ENCODE data around the gene CPB1.

CPB1 gene

DNA sequence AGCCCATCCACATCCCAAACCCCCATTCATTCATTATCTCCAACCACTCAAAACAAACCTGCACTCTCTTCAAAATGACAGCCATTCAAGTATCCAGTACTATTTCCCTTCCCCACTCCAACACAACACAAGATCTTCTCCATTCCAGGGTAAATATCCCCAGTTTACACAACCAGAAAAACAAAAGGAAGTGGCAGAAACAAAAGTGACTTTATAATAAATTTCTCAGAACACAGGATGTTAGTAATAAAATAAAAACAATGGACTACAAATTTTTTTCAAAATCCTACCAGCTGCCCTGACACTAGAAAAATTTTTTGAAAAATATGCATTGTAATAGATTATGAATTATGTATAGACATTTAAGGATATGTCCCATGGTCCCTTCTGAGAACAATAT, 51.6 kb downstream of the CPB1 start:
- Mint-ChIP-seq H3K36me3 (ENCODE audit: low read depth) (no peaks in the 10 kb centered on the region), H3K27me3 (no peaks in the 10 kb centered on the region), H3K4me3 (no peak overlapping the region), H3K9me3 (no peaks in the 10 kb centered on the region), H3K27ac (no peak overlapping the region), H3K4me1 (ENCODE audit: low read depth) (no peaks in the 10 kb centered on the region)
- intact Hi-C loops (cut with micrococcal nuclease) = no loop called here

DNA sequence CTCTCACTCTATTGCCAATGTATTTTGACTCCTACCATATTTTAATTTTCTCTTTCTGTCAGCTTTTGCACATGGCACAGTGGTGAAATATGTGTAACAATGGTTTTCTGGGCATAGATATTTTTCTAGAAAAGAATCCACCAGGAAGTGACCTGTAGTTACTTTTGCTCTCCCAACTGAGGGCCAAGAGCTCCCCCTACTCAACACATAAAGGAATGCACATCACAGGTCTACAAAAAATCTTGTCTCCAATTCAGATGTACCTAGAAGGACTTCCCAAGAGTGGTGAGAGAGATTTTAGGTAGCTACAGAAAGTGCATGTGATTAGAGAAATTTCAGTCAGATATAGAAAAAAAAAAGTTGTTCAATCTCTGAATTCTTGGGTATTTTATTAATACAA, 53.1 kb downstream of the CPB1 start:
- Mint-ChIP-seq H3K36me3 (ENCODE audit: low read depth) (no peaks in the 10 kb centered on the region), H3K9me3 (no peaks in the 10 kb centered on the region), H3K4me1 (ENCODE audit: low read depth) (no peaks in the 10 kb centered on the region), H3K27me3 (no peaks in the 10 kb centered on the region), H3K27ac (no peak overlapping the region), H3K4me3 (no peak overlapping the region)
- intact Hi-C loops (cut with micrococcal nuclease) = loop anchor here (1.0 kb wide), 1 partner anchor 153 kb away; no protein-coding TSS in a partner anchor

DNA sequence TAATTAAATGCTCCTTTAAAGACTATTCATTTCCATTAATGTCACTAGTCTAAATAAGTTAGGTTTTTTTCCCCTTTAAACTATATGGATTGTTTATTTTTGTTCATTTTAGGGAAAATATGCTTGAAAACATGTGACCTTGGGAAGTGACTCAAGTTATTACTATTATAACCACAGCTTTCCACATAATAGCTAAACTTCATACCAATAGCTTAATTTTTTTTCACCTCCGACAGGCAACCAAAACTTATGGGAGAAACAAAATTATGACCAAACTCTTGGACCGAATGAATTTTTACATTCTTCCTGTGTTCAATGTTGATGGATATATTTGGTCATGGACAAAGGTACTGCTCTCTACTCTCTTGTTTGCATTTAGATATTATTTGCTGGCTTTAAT, 53.7 kb downstream of the CPB1 start:
- H3K4me3 Mint-ChIP-seq = no peak overlapping the region
- H3K27me3 Mint-ChIP-seq = no peaks in the 10 kb centered on the region
- H3K9me3 Mint-ChIP-seq = no peaks in the 10 kb centered on the region
- intact Hi-C loops (cut with micrococcal nuclease) = no loop called here
- H3K4me1 Mint-ChIP-seq (ENCODE audit: low read depth) = no peaks in the 10 kb centered on the region
- no peak overlapping the region for H3K27ac Mint-ChIP-seq
- H3K36me3 Mint-ChIP-seq (ENCODE audit: low read depth) = no peaks in the 10 kb centered on the region

DNA sequence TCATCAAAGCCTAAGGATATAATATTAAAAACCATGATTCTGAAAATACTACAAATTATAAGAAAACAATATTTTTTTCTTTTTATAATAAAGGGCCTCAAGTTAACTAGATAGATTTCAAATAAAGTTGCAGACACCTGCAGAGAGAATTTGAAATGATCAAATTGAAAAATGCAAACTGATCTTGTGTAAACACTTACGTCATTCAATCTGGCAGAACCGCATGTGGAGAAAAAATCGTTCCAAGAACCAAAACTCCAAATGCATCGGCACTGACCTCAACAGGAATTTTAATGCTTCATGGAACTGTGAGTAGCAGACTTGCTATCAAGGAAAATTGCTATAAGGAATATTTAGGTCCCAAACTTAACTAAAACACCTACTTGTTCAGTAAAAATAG, 54.7 kb downstream of the CPB1 start:
- Mint-ChIP-seq H3K4me1 (ENCODE audit: low read depth) (no peaks in the 10 kb centered on the region), H3K4me3 (no peak overlapping the region), H3K36me3 (ENCODE audit: low read depth) (no peaks in the 10 kb centered on the region), H3K27ac (no peak overlapping the region), H3K27me3 (no peaks in the 10 kb centered on the region), H3K9me3 (no peaks in the 10 kb centered on the region)
- intact Hi-C loops (cut with micrococcal nuclease) = no loop called here

DNA sequence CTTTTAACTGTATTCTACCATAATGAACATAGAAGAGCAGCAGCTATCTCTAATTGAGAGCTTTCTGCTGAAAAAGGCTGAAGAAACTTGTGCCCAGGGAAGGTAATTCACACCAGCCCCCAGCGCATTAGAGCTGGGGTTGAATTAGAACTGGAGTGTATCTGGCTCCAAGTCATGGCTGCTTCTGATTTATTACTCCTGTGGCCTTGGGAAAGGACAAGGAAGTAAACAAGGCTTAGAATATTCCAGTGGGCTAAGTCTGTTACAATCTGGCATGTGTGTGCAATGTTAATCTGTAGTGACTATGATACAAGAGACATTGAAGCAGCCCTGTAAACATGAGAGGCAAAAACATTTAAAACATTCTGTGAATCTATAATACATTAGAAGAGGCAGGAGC, 55.6 kb downstream of the CPB1 start:
- Mint-ChIP-seq H3K27ac (no peak overlapping the region), H3K9me3 (no peaks in the 10 kb centered on the region), H3K27me3 (no peaks in the 10 kb centered on the region), H3K4me3 (no peak overlapping the region), H3K36me3 (ENCODE audit: low read depth) (no peaks in the 10 kb centered on the region), H3K4me1 (ENCODE audit: low read depth) (no peaks in the 10 kb centered on the region)
- intact Hi-C loops (cut with micrococcal nuclease) = no loop called here

DNA sequence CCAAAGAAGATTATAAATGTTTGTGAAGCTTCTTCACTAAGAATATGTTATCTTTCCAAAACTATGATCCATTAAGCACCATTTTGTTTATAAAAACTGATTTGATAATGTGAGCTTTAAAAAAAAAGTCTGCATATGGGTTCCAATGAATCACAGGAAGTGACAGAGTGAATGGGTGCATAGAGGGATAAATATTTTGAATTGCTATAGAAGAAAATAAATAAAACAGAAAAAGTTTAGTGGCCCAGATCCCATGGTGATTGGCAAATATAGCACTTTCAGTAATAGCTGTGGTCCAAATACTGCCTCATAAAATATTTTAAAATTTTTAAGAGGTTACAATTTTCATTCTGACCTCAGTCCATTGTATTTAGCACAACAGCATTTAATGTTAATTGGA, 56.6 kb downstream of the CPB1 start:
- Mint-ChIP-seq H3K9me3 (no peaks in the 10 kb centered on the region), H3K27me3 (no peaks in the 10 kb centered on the region), H3K36me3 (ENCODE audit: low read depth) (no peaks in the 10 kb centered on the region), H3K4me1 (ENCODE audit: low read depth) (no peaks in the 10 kb centered on the region), H3K27ac (no peak overlapping the region), H3K4me3 (no peak overlapping the region)
- intact Hi-C loops (cut with micrococcal nuclease) = no loop called here

DNA sequence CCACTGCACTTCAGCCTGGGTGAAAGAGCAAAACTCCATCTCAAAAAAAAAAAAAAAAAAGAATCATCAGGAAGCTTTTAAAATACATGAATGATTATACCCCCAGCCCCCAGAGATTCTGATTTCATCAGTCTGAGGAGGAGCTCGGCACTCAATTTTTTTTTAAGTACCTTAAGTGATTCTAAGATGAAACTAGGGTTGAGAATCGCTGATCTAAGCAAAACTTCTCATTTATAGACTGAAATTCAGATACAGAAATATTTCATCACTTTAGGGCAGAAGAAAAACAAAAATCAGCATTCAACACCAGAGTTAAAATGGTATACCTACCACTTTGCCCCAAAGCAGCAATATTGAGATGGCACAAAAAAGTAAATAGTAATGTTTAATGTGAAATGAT, 62.2 kb downstream of the CPB1 start:
- Mint-ChIP-seq H3K9me3 (peaks cover 15% of the 10 kb centered on the region), H3K4me1 (ENCODE audit: low read depth) (no peaks in the 10 kb centered on the region), H3K36me3 (ENCODE audit: low read depth) (no peaks in the 10 kb centered on the region), H3K4me3 (no peak overlapping the region), H3K27me3 (no peaks in the 10 kb centered on the region), H3K27ac (no peak overlapping the region)
- intact Hi-C loops (cut with micrococcal nuclease) = no loop called here

DNA sequence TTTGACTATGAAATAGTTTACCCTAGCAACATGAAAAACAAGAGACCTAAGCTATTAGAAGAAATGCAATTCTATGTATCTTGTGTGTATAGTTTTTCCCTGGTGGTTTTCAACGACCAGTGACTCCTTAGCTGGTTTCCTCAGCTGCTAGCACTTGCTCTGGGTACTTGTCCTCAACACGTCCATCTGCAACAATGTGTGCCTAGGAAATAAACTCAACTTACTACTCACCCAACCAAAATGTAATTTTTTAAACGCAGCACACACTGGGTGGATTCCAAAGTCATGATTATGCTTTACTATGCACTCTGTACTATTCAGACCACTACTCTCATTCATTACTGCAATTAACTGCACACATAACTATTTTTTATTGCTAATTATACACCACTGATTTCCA, 68.5 kb downstream of the CPB1 start:
- H3K4me3 Mint-ChIP-seq = no peak overlapping the region

DNA sequence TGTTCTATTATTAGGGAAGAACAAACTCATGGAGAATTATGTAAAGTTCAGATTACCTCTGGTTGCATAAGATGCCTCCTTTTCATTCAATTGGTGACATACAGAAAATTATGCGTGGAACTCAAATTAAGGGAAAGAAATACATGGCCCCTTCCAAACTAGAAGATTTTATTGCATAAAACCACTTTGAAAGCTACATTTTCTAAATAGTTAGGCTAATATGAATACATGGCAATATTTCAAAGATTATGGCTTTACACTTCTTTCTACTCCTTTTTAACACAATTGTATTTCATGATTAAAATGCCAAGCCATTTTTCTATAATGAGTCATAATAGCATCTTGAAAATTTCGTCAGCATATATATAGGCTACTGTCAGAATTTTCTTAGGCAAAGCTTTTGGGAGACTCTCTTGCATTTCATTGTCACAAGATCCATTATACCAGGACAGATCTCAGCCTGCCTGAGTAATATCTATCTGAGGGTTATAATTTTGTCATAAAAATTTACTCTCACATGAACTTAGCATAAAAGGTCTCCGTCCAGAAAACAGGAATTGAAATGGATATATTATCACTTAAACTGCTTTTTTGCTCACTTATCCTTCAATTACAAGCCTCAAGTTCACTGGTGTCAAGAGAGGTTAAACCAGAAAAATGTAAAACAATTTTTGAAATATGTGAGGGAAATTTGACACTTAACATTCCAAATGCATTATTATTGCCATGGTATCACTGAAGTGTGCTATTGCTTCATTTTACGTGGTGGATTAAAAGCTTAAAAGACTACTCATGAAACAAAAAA, 74.6 kb downstream of the CPB1 start:
- Mint-ChIP-seq H3K4me3 (no peak overlapping the region), H3K4me1 (ENCODE audit: low read depth) (no peaks in the 10 kb centered on the region), H3K9me3 (no peaks in the 10 kb centered on the region), H3K27me3 (no peaks in the 10 kb centered on the region), H3K36me3 (ENCODE audit: low read depth) (no peaks in the 10 kb centered on the region), H3K27ac (no peak overlapping the region)
- intact Hi-C loops (cut with micrococcal nuclease) = no loop called here

More for the DNA sequence above, 68.5 kb downstream of the CPB1 start:
- Mint-ChIP-seq H3K27me3 (no peaks in the 10 kb centered on the region), H3K9me3 (peaks cover 15% of the 10 kb centered on the region), H3K27ac (no peak overlapping the region), H3K4me1 (ENCODE audit: low read depth) (no peaks in the 10 kb centered on the region), H3K36me3 (ENCODE audit: low read depth) (no peaks in the 10 kb centered on the region)
- intact Hi-C loops (cut with micrococcal nuclease) = no loop called here

DNA sequence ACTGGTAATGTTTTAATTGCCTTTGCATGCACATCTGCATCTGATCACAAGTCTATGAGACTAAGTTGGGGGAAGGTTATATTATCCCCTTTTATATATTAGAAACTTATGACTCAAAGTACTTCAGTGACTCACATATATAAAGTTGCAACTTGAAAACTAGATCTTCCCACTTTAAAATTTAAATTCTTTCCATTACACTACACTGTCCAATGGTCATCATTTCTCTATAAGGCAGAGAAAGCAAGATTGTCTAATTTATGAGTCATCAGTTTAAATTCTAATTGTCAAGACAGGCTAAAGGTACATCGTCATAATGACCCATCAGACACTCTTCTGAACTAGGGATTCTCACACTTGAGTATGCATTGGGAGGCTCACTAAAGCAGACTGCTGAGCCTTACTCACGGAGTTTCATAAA, 75.4 kb downstream of the CPB1 start:
- Mint-ChIP-seq H3K27me3 (no peaks in the 10 kb centered on the region), H3K27ac (no peak overlapping the region), H3K4me1 (ENCODE audit: low read depth) (no peaks in the 10 kb centered on the region), H3K4me3 (no peak overlapping the region), H3K9me3 (no peaks in the 10 kb centered on the region), H3K36me3 (ENCODE audit: low read depth) (no peaks in the 10 kb centered on the region)
- intact Hi-C loops (cut with micrococcal nuclease) = no loop called here

DNA sequence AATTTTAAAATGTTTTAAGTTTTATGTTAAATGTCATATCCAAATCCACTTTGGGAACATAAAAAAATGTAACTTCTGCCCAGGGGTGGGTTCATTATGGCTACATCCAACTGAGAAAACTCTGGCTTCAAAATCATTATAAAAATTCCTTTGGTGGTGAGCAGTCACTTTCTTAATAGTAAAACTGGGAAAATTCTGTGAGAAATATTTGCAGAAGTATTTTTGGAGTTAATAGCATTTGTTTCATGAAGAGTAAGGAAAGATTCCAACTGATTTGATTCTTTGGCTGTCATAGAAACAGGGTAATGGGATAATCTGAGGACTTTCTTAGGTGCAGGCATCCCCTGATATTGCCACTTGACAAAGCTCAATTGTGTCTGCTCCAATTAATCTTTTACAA, 76.3 kb downstream of the CPB1 start:
- no peak overlapping the region for H3K4me3 Mint-ChIP-seq
- H3K36me3 Mint-ChIP-seq (ENCODE audit: low read depth) = no peaks in the 10 kb centered on the region
- H3K27ac Mint-ChIP-seq = no peak overlapping the region
- no peaks in the 10 kb centered on the region for H3K27me3 Mint-ChIP-seq
- no peaks in the 10 kb centered on the region for H3K4me1 Mint-ChIP-seq (ENCODE audit: low read depth)
- intact Hi-C loops (cut with micrococcal nuclease) = no loop called here
- H3K9me3 Mint-ChIP-seq = no peaks in the 10 kb centered on the region

DNA sequence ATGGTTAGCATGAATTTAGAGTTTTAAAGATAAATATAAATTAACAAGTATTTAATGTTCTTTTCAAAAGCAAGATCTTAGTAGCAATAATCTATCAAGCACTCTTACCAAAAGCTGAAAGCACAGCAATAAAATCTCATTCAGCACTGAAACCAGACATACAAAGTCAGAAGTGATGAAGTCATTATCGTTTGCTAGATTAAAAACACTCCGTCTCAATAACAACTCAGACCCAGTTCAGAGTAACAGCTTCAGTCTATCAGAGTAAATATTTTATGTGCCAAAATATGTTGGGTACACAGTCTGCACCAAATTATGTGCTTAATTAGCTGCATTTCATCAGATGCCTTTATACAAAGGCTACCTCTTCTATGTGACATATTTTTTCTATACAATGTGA, 79.1 kb downstream of the CPB1 start:
- no peaks in the 10 kb centered on the region for H3K27me3 Mint-ChIP-seq
- no peaks in the 10 kb centered on the region for H3K4me1 Mint-ChIP-seq (ENCODE audit: low read depth)
- H3K27ac Mint-ChIP-seq = no peak overlapping the region
- no peaks in the 10 kb centered on the region for H3K9me3 Mint-ChIP-seq
- no peaks in the 10 kb centered on the region for H3K36me3 Mint-ChIP-seq (ENCODE audit: low read depth)
- intact Hi-C loops (cut with micrococcal nuclease) = no loop called here
- no peak overlapping the region for H3K4me3 Mint-ChIP-seq

Data from dendritic cell treated with granulocyte-macrophage colony-stimulating factor and Interleukin-4, amounts not matched to agents 40 ng/mL and 50 ng/mL, for 4 days (primary cell).